Right atrium auricular region (tissue), 2 donors: ENCODE data around the gene KAT2A. TPM values are rescaled to one million over a fixed set of nuclear protein-coding genes. Genes with fewer than 3 reads are reported as not detected.
A peak's percentile ranks its signal among the peaks of the same experiment; 100 is the strongest.
"Not testable (repeated sequence)": the region's sequence is repeated elsewhere in the genome, so short reads cannot be mapped to it uniquely, and the experiment has no call there.

Experiments used
- DNase-seq: peaks from one replicate; pipeline ENCODE4 v3.0.0-alpha.2; 2019; ENCODE audit warnings: low spot score
- H3K27ac ChIP-seq, 2 donors: fragments of 200-600 bp; sonication (generic); 1 replicate in 1 of 2; 2 replicates in 1 of 2; pipeline ENCODE4 v1.5.1; 2016 to 2019
- H3K27me3 ChIP-seq, 2 donors: fragments of 200-600 bp; sonication (generic); one replicate each; pipeline versions ENCODE4 v1.5.1 to v1.6.0; 2017 to 2019
- H3K36me3 ChIP-seq: fragments of 200-600 bp; sonication (generic); one replicate; pipeline ENCODE4 v1.5.1; 2016
- H3K4me1 ChIP-seq, 2 donors: fragments of 200-600 bp; sonication (generic); one replicate each; pipeline versions ENCODE4 v1.5.1 to v1.6.0; 2017 to 2019
- H3K4me3 ChIP-seq, 2 donors: fragments of 200-600 bp; sonication (generic); 1 replicate in 1 of 2; 2 replicates in 1 of 2; pipeline ENCODE4 v1.5.1; 2017 to 2019; ENCODE audit warnings: mild to moderate bottlenecking in 1 of 2, moderate library complexity in 1 of 2
- H3K9me3 ChIP-seq, 2 donors: fragments of 200-600 bp; sonication (generic); one replicate each; pipeline ENCODE4 v1.5.1; 2019
- total RNA-seq, 2 donors: library from RNA; depleted of rRNA; stranded (reverse); fragments of >200 nt; gene quantifications; one replicate each; pipeline ENCODE4 v1.1.0, GENCODE V29; 2016
- TF ChIP-seq, protein P1 (sequence below), 2 donors: fragments of 200-600 bp; sonication (generic); IDR thresholded peaks; one replicate each; pipeline ENCODE4 v1.5.1; 2019; ENCODE audit warnings: antibody characterized with exemption in 2 of 2

KAT2A gene
- total RNA-seq, 2 donors from 2014 or later: 11.3 to 11.4 TPM

DNA sequence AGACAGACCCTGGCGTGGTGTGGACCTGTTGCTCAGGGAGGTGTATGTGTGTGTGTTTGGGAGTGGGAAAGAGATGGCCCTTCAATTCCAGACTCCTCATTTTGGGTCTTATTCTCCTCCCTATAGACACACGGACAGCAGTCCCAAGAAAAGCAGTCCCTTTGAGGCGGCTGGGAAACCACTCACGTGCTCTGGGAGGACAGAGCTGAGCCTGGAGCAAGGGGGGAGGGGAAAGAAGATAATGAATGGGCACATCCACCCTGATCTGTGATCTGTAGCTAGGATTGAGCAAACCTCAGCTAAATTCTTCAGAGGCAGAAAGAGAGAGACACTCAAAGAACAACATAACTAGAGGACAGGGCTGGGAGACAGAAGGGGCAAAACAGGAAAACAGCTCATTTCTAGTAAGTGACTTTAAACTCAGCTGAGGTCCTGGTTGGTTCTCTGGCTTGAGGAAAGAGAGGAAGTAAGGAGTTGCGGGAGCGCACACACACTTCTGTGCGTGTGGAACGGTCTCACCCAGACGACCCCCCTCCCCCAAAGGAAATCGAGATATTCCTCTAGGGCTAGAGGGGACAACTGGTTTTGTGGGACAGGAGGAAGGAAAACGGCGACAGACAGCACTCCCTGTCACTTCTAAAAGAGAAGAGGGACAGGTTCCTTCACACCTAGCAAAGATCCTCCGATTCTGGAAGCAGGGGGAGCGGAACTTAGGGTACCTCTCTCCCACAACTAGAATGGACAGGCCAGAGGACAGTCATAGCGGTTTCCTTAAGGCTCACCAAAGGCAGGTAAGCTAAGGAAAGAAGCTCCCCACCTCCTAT, 33.0 kb upstream of the KAT2A start:
- peak overlapping the region; percentile 95 to 98 for H3K4me3 ChIP-seq
- peak overlapping the region; percentile 79 to 82 for H3K27ac ChIP-seq
- no peak for DNase-seq
- H3K4me1 ChIP-seq: peaks cover 0 to 36% of the 10 kb centered on the region in 2 donors
- H3K9me3 ChIP-seq: no peaks in the 10 kb centered on the region
- TF ChIP-seq, protein P1, sequence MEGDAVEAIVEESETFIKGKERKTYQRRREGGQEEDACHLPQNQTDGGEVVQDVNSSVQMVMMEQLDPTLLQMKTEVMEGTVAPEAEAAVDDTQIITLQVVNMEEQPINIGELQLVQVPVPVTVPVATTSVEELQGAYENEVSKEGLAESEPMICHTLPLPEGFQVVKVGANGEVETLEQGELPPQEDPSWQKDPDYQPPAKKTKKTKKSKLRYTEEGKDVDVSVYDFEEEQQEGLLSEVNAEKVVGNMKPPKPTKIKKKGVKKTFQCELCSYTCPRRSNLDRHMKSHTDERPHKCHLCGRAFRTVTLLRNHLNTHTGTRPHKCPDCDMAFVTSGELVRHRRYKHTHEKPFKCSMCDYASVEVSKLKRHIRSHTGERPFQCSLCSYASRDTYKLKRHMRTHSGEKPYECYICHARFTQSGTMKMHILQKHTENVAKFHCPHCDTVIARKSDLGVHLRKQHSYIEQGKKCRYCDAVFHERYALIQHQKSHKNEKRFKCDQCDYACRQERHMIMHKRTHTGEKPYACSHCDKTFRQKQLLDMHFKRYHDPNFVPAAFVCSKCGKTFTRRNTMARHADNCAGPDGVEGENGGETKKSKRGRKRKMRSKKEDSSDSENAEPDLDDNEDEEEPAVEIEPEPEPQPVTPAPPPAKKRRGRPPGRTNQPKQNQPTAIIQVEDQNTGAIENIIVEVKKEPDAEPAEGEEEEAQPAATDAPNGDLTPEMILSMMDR (IDR thresholded peaks at IDR 0.05): no peak
- peaks cover 10% of the 10 kb centered on the region for H3K36me3 ChIP-seq
- H3K27me3 ChIP-seq: no peaks in the 10 kb centered on the region

DNA sequence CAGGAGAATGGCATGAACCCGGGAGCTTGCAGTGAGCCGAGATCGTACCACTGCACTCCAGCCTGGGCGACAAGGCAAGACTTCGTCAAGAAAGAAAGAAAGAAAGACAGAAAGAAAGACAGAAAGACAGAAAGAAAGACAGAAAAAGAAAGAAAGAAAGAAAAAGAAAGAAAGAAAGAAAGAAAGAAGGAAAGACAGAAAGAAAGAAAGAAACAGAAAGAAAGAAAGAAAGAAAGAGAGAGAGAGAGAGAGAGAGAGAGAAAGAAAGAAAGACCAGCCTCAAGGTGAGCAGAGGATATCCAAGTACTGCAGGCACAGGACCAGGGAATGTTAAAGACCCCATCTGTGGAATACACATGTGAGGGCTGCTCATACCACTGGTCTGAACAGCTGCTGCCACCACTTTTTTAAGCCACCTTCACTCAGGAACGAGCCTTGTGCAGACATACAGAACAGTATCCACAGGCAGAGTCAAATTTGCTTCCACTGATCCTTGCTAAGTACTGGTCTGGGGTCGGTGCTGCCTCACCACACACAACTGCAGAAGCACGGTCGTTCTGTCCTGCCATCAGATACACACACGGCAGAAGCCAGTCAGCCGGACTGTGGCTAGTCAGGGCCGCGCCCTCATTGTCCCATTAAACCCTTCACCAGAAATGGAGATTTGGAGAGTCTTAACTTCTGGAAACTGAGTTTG, 25.9 kb upstream of the KAT2A start:
- TF ChIP-seq, protein P1 (IDR thresholded peaks at IDR 0.05): no peak
- Histone ChIP-seq H3K36me3 (peaks cover 18% of the 10 kb centered on the region), H3K9me3 (no peaks in the 10 kb centered on the region), H3K4me1 (peaks cover 0 to 24% of the 10 kb centered on the region in 2 donors), H3K4me3 (no peak overlapping the region), H3K27ac (no peak overlapping the region), H3K27me3 (no peaks in the 10 kb centered on the region)
- DNase-seq: no peak

DNA sequence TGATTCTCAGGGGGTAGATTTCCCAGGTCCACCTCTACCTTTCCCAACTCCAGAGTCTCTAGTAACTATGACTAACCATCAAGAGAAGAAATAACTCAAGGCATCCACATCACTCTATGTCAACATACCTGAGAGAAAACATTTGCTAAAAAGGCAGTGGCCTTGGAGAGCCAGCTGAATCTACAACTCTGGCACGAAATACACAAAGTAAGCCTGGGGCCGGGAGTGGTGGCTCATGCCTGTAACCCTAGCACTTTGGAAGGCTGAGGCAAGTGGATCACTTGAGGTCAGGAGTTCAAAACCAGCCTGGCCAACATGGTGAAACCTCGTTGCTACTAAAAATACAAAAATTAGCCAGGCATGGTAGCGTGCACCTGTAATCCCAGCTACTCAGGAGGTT, 22.0 kb upstream of the KAT2A start:
- H3K27me3 ChIP-seq, H3K9me3 ChIP-seq, H3K4me3 ChIP-seq, DNase-seq, H3K36me3 ChIP-seq: not testable (repeated sequence)
- H3K4me1 ChIP-seq: peaks cover 0 to 54% of the 10 kb centered on the region in 2 donors
- H3K27ac ChIP-seq: peak overlapping the region in 1 of 2 donors; percentile 77

DNA sequence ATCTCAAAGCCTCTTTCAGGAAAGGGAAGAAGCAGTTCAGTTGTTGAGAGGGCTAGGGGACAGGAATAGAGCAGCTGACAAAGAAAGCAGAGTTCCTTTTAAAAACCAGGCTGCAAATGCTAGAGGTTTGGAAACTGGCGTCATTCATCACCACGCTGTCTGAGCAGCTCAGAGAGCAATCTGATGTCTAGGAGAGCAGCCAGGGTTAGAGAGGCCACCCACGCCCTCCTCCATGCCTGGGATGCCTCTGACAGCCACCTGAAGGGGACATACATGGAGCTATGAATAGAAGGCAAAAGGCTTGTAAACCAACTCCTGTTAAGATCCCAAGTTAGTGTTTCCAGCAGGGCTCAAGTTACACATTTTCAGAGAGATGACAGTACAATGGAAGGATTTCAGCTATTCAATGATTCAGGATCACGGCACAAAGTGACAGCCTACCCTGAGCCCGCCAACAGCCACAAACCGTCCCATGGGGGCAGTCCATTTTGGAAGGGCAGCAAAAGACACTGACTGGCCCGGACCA, 21.3 kb upstream of the KAT2A start:
- Histone ChIP-seq H3K4me3 (no peak overlapping the region), H3K36me3 (no peaks in the 10 kb centered on the region), H3K27me3 (no peaks in the 10 kb centered on the region), H3K9me3 (no peaks in the 10 kb centered on the region), H3K4me1 (peaks cover 0 to 59% of the 10 kb centered on the region in 2 donors), H3K27ac (peak overlapping the region in 1 of 2 donors; percentile 77)
- TF ChIP-seq, protein P1 (IDR thresholded peaks at IDR 0.05): no peak
- no peak for DNase-seq

DNA sequence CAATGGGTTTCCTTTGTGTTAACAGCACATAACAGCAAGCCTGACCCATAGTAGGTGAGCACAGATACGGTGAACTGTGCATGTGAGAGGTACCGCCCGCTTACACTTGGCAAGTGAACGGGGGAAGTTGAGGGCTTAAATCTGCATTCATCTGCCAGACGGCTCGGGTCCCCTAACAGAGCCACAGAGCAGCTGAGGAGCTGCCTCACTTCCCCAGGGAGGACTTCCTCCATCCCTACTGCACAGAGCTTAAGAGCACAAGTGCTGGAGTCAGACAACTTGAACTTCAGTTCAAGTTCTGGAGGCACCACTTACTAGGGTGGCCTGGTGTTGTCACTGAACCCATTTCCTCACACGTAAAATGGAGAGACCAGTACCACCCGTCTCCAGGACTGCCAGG, 20.2 kb upstream of the KAT2A start:
- DNase-seq: no peak
- Histone ChIP-seq H3K4me1 (peaks cover 0 to 67% of the 10 kb centered on the region in 2 donors), H3K27ac (peak overlapping the region; percentile 3 to 77), H3K9me3 (no peaks in the 10 kb centered on the region), H3K36me3 (no peaks in the 10 kb centered on the region), H3K27me3 (no peaks in the 10 kb centered on the region), H3K4me3 (no peak overlapping the region)
- TF ChIP-seq, protein P1 (IDR thresholded peaks at IDR 0.05): no peak

DNA sequence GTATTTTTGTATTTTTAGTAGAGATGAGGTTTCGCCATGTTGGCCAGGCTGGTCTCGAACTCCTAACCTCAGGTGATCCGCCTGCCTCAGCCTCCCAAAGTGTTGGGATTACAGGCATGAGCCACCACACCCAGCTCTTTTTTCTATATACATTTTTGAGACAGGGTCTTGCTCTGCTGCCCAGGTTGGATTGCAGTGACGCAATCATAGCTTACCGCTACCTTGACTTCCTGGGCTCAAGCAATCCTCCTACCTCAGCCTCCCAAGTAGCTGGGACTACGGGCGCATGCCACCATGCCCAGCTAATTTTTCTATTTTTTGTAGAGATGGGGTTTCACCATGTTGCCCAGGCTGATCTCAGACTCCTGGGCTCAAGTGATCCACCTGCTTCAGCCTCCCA, 19.5 kb upstream of the KAT2A start:
- H3K9me3 ChIP-seq, DNase-seq, H3K27me3 ChIP-seq, H3K4me3 ChIP-seq, H3K36me3 ChIP-seq: not testable (repeated sequence)
- Histone ChIP-seq H3K4me1 (peaks cover 0 to 74% of the 10 kb centered on the region in 2 donors), H3K27ac (peak overlapping the region in 1 of 2 donors; percentile 77)
